ENCODE data around the gene ZNF695.

- TF ChIP-seq HMGXB4 (CRISPR knock-in tag; IDR thresholded peaks at IDR 0.05) (no peak), CTCF (IDR thresholded peaks at IDR 0.05) (no peak)
Observed at GRCh38 chr1:246987083-246987690, 20.7 kb downstream of the ZNF695 start.
